ENCODE results near the gene KASH5. TPM values are rescaled to one million over a fixed set of nuclear protein-coding genes. Genes with fewer than 3 reads are reported as not detected.

KASH5 gene
- total RNA-seq, 1 experiment from 2014 or later, result 0.42 TPM

- TF ChIP-seq ARID4B (CRISPR knock-in tag; IDR thresholded peaks at IDR 0.05; ENCODE audit: borderline replicate concordance) (no peak), GTF2I (CRISPR knock-in tag; conservative IDR thresholded peaks at IDR 0.05) (no peak), GABPB1 (CRISPR knock-in tag; IDR thresholded peaks at IDR 0.05) (no peak), ETV6 (CRISPR knock-in tag; IDR thresholded peaks at IDR 0.05) (no peak), E2F1 (CRISPR knock-in tag; IDR thresholded peaks at IDR 0.05) (no peak), ZNF671 (CRISPR knock-in tag; IDR thresholded peaks at IDR 0.05) (no peak), ZNF396 (CRISPR knock-in tag; IDR thresholded peaks at IDR 0.05; ENCODE audit: borderline replicate concordance) (no peak), ZBTB43 (CRISPR knock-in tag; IDR thresholded peaks at IDR 0.05) (no peak)
These were observed 25.8 kb upstream of the KASH5 start, which contains the start of gene TEAD2 (continued) for GRCh38 chr19:49362048-49362928.

GRCh38 chr19:49362929-49363267 is 25.2 kb upstream of the KASH5 start:
- H3K9me3 Mint-ChIP-seq, result no peaks in the 10 kb centered on the region
- peaks cover 15% of the 10 kb centered on the region for H3K36me3 Mint-ChIP-seq
- ChIA-PET CTCF (interaction anchor here (0.6 to 2.9 kb wide), 29 partner anchors 11 to 370 kb away, joined by 3 to 17 read pairs (median 4); partner anchors contain the start of genes ALDH16A1, GYS1, PIH1D1 and RUVBL2), POLR2A (interaction anchor here (0.7 to 1.9 kb wide), 6 partner anchors 23 to 89 kb away, joined by 3 to 12 read pairs (median 4); partner anchors contain the start of gene PIH1D1)
- DNase-seq (ENCODE audit: low spot score) (peak; percentile 24), ATAC-seq (no peak; the same call in 1 of the 2 replicates)
- H3K4me3 Mint-ChIP-seq, result no peak overlapping the region
- no peak for TF ChIP-seq KAT7 (CRISPR knock-in tag; IDR thresholded peaks at IDR 0.05; ENCODE audit: borderline replicate concordance)
- no peak for TF ChIP-seq JUN (CRISPR knock-in tag; IDR thresholded peaks at IDR 0.05)
- no peak for TF ChIP-seq ZBTB21 (CRISPR knock-in tag; IDR thresholded peaks at IDR 0.05; ENCODE audit: borderline replicate concordance)
- TF ChIP-seq MLX (CRISPR knock-in tag; IDR thresholded peaks at IDR 0.05), result no peak
- H3K27ac Mint-ChIP-seq, result no peak overlapping the region
- peaks cover 8% of the 10 kb centered on the region for H3K4me1 Mint-ChIP-seq
- peaks cover 5% of the 10 kb centered on the region for H3K27me3 Mint-ChIP-seq (ENCODE audit: low read depth)

GRCh38 chr19:49363268-49364082 is 24.6 kb upstream of the KASH5 start, which contains the start of gene DKKL1:
Gene DKKL1 (plus strand): TSS chr19:49363877. CDS start chr19:49363999, 122 bp downstream.
- no peaks in the 10 kb centered on the region for H3K9me3 Mint-ChIP-seq
- peaks cover 10% of the 10 kb centered on the region for H3K36me3 Mint-ChIP-seq
- DNase-seq (ENCODE audit: low spot score) (peak; percentile 100), ATAC-seq (peak; percentile 88)
- ChIA-PET CTCF (interaction anchor here (0.6 to 2.9 kb wide), 29 partner anchors 11 to 370 kb away, joined by 3 to 17 read pairs (median 4); partner anchors contain the start of genes ALDH16A1, GYS1, PIH1D1 and RUVBL2), POLR2A (interaction anchor here (0.7 to 1.6 kb wide), 4 partner anchors 54 to 88 kb away, joined by 3 to 5 read pairs (median 4); partner anchors contain the start of gene PIH1D1)
- H3K27me3 Mint-ChIP-seq (ENCODE audit: low read depth), result peaks cover 5% of the 10 kb centered on the region
- no peak within 1 kb of the TSS for H3K4me3 Mint-ChIP-seq
- H3K4me1 Mint-ChIP-seq, result peaks cover 8% of the 10 kb centered on the region
- no peak within 1 kb of the TSS for H3K27ac Mint-ChIP-seq
- TF ChIP-seq ZNF317 (CRISPR knock-in tag; IDR thresholded peaks at IDR 0.05; ENCODE audit: borderline replicate concordance, low read depth) (no peak), ETV6 (CRISPR knock-in tag; IDR thresholded peaks at IDR 0.05) (0 out of 2 replicates have a peak, but pooled peaks have one; percentile 63), JUN (CRISPR knock-in tag; IDR thresholded peaks at IDR 0.05) (no peak), ZMAT4 (CRISPR knock-in tag; IDR thresholded peaks at IDR 0.05) (no peak), FOXP4 (CRISPR knock-in tag; IDR thresholded peaks at IDR 0.05) (peak; percentile 39; the same call in 1 of the 2 replicates), MXD4 (CRISPR knock-in tag; IDR thresholded peaks at IDR 0.05; ENCODE audit: borderline replicate concordance) (no peak)
